Measurements from ENCODE around the gene DYRK2. TPM values are rescaled to one million over a fixed set of nuclear protein-coding genes. Genes with fewer than 3 reads are reported as not detected.

The DYRK2 gene
- total and polyA plus RNA-seq, 5 donors from 2014 or later, result 53.5 to 91.4 (median 81.9) TPM

DNA sequence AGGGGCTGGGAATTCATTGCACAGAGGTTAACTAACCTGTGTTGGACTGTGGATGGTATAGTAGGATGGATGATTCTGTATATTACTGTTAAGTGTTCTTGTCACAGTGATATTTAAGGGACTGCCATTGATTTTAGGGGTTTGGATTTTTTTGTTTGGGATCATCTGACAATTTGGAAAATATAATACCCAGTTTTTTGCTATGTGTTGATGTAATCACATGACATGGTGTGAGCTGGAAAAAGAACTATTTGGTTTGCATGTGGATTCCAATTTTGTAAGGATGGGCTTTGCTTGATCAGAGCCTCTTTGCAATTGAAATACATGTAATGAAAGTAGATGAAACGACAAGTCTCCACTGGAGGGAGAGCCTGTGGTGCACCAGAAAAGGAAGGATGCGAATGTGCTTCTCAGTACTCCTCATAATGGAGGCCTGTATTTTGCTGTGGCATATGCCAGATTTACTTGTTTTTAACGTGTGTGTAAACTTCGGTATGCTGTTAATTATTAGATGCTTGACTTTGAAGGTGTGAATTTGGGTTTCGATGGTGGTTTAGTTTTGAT lies 2.7 kb downstream of the DYRK2 start:
- peak overlapping the region; percentile 95 to 100 (median 99) for H3K27ac Mint-ChIP-seq
- peak overlapping the region; percentile 97 to 99 (median 98) for H3K4me3 Mint-ChIP-seq
- Histone ChIP-seq H3K4me1 (ENCODE audit: control insufficient read depth, insufficient read depth, low read length, poor library complexity, severe bottlenecking) (peaks cover 69% of the 10 kb centered on the region), H3K27me3 (ENCODE audit: control insufficient read depth, insufficient read depth, low read length) (no peaks in the 10 kb centered on the region), H3K27ac (ENCODE audit: insufficient read depth, low read length, poor library complexity, severe bottlenecking) (peak overlapping the region; percentile 69), H3K36me3 (ENCODE audit: control insufficient read depth, insufficient read depth, low read length) (peaks cover 15% of the 10 kb centered on the region), H3K9me3 (ENCODE audit: control insufficient read depth in 2 of 2, low read length in 2 of 2) (no peaks in the 10 kb centered on the region), H3K4me3 (ENCODE audit: low read depth, low read length) (peak overlapping the region; percentile 96)
- H3K9me3 Mint-ChIP-seq, result peaks cover 0 to 6% (median 0%) of the 10 kb centered on the region in 7 donors
- peaks cover 46% of the 10 kb centered on the region for H3K36me3 Mint-ChIP-seq
- H3K27me3 Mint-ChIP-seq, result peaks cover 6% of the 10 kb centered on the region
- H3K4me1 Mint-ChIP-seq, result peaks cover 21 to 69% (median 51%) of the 10 kb centered on the region in 4 donors
- DNase-seq, result peak; percentile 10 to 74 (median 52)
- ATAC-seq (ENCODE audit: low read depth in 2 of 2), result peak; percentile 28 to 41

DNA sequence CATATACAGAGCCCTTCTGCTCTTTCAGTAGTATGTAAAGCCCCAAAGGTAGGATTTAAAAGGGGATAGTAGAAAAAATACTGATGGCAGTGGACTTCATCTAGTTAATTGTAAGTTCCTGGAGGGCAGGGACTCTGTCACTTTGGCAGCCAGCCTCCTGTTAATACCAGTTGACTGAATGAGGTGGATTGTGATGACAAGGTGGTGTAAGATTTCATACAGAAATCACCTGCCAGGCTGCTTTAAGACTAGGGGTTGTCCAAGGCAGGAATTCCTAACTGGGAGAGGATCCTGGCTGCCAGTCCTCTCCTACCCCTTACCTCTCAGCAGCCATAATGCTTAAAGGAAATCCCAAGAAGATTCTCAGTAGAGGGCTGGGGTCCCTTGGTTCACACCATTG lies 7.3 kb downstream of the DYRK2 start:
- peaks cover 84% of the 10 kb centered on the region for H3K4me1 ChIP-seq (ENCODE audit: control insufficient read depth, insufficient read depth, low read length, poor library complexity, severe bottlenecking)
- DNase-seq (no peak), ATAC-seq (ENCODE audit: low read depth in 2 of 2) (no peak)
- Mint-ChIP-seq H3K9me3 (no peaks in the 10 kb centered on the region), H3K4me3 (peak overlapping the region in 3 of 4 donors; percentile 5 to 78 (median 61)), H3K27ac (peak overlapping the region in 2 of 3 donors; percentile 32 to 81), H3K27me3 (no peaks in the 10 kb centered on the region), H3K4me1 (peaks cover 34 to 94% (median 75%) of the 10 kb centered on the region in 4 donors), H3K36me3 (peaks cover 60% of the 10 kb centered on the region)
- no peaks in the 10 kb centered on the region for H3K9me3 ChIP-seq (ENCODE audit: control insufficient read depth in 2 of 2, low read length in 2 of 2)
- H3K4me3 ChIP-seq (ENCODE audit: low read depth, low read length), result peak overlapping the region; percentile 62
- no peak overlapping the region for H3K27ac ChIP-seq (ENCODE audit: insufficient read depth, low read length, poor library complexity, severe bottlenecking)
- H3K27me3 ChIP-seq (ENCODE audit: control insufficient read depth, insufficient read depth, low read length), result no peaks in the 10 kb centered on the region
- peaks cover 57% of the 10 kb centered on the region for H3K36me3 ChIP-seq (ENCODE audit: control insufficient read depth, insufficient read depth, low read length)

DNA sequence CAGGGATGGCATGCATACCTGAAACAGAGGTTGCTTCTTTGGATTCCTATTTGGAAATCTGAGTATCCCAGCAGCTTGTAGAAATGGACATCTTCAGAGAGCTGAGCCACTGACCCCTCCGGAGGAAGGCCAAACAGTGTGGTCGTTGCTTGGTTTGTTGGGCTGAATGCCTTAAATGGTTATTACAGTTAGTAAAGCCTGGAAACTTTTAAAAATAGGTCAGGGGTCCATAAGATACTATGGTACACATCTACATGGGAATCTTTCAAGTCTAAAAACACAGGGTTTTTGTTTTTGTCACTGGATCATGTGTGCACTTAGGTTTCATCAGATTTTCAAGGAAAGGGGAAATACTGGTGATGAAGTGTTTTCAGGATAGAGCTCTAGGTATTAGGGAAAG lies 7.7 kb downstream of the DYRK2 start:
- Mint-ChIP-seq H3K27me3 (no peaks in the 10 kb centered on the region), H3K4me1 (peaks cover 34 to 94% (median 75%) of the 10 kb centered on the region in 4 donors)
- peaks cover 84% of the 10 kb centered on the region for H3K4me1 ChIP-seq (ENCODE audit: control insufficient read depth, insufficient read depth, low read length, poor library complexity, severe bottlenecking)

DNA sequence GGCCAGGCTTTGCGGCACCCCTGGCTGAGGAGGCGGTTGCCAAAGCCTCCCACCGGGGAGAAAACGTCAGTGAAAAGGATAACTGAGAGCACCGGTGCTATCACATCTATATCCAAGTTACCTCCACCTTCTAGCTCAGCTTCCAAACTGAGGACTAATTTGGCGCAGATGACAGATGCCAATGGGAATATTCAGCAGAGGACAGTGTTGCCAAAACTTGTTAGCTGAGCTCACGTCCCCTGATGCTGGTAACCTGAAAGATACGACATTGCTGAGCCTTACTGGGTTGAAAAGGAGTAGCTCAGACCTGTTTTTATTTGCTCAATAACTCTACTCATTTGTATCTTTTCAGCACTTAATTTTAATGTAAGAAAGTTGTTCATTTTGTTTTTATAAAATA lies 9.9 kb downstream of the DYRK2 start:
- H3K27ac ChIP-seq (ENCODE audit: insufficient read depth, low read length, poor library complexity, severe bottlenecking), result no peak overlapping the region
- Mint-ChIP-seq H3K36me3 (peaks cover 59% of the 10 kb centered on the region), H3K27me3 (no peaks in the 10 kb centered on the region), H3K9me3 (no peaks in the 10 kb centered on the region), H3K4me1 (peaks cover 49 to 99% (median 84%) of the 10 kb centered on the region in 4 donors), H3K27ac (no peak overlapping the region), H3K4me3 (no peak overlapping the region)
- ATAC-seq (ENCODE audit: low read depth in 2 of 2) (no peak), DNase-seq (no peak)
- H3K27me3 ChIP-seq (ENCODE audit: control insufficient read depth, insufficient read depth, low read length), result no peaks in the 10 kb centered on the region
- no peaks in the 10 kb centered on the region for H3K9me3 ChIP-seq (ENCODE audit: control insufficient read depth in 2 of 2, low read length in 2 of 2)
- H3K36me3 ChIP-seq (ENCODE audit: control insufficient read depth, insufficient read depth, low read length), result peaks cover 76% of the 10 kb centered on the region
- H3K4me1 ChIP-seq (ENCODE audit: control insufficient read depth, insufficient read depth, low read length, poor library complexity, severe bottlenecking), result peaks cover 68% of the 10 kb centered on the region
- no peak overlapping the region for H3K4me3 ChIP-seq (ENCODE audit: low read depth, low read length)

More for the DNA sequence above, 7.7 kb downstream of the DYRK2 start:
- no peak overlapping the region for H3K27ac ChIP-seq (ENCODE audit: insufficient read depth, low read length, poor library complexity, severe bottlenecking)
- H3K9me3 ChIP-seq (ENCODE audit: control insufficient read depth in 2 of 2, low read length in 2 of 2), result no peaks in the 10 kb centered on the region
- no peaks in the 10 kb centered on the region for H3K9me3 Mint-ChIP-seq
- H3K36me3 ChIP-seq (ENCODE audit: control insufficient read depth, insufficient read depth, low read length), result peaks cover 57% of the 10 kb centered on the region
- no peaks in the 10 kb centered on the region for H3K27me3 ChIP-seq (ENCODE audit: control insufficient read depth, insufficient read depth, low read length)
- no peak for ATAC-seq (ENCODE audit: low read depth in 2 of 2)
- H3K27ac Mint-ChIP-seq, result peak overlapping the region in 2 of 3 donors; percentile 24 to 63
- H3K4me3 Mint-ChIP-seq, result peak overlapping the region; percentile 17 to 78 (median 66)
- peak overlapping the region; percentile 62 for H3K4me3 ChIP-seq (ENCODE audit: low read depth, low read length)
- peaks cover 58% of the 10 kb centered on the region for H3K36me3 Mint-ChIP-seq
- no peak for DNase-seq

DNA sequence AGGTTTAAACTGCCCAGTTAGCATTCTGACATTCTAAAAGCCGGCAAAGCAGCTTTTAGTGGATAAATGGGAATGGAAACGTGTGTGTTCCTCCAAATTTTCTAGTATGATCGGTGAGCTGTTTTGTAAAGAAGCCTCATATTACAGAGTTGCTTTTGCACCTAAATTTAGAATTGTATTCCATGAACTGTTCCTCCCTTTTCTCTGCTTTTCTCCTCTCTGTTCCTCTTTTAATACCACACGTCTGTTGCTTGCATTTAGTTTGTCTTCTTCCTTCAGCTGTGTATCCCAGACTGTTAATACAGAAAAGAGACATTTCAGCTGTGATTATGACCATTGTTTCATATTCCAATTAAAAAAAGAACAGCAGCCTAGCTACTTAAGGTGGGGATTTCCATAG lies 10.7 kb downstream of the DYRK2 start:
- ATAC-seq (ENCODE audit: low read depth in 2 of 2), result no peak
- Mint-ChIP-seq H3K4me3 (peak overlapping the region; percentile 10 to 44 (median 34)), H3K9me3 (no peaks in the 10 kb centered on the region), H3K27ac (peak overlapping the region; percentile 9 to 83 (median 52)), H3K36me3 (peaks cover 60% of the 10 kb centered on the region), H3K4me1 (peaks cover 51 to 99% (median 84%) of the 10 kb centered on the region in 4 donors), H3K27me3 (no peaks in the 10 kb centered on the region)
- no peaks in the 10 kb centered on the region for H3K27me3 ChIP-seq (ENCODE audit: control insufficient read depth, insufficient read depth, low read length)
- no peaks in the 10 kb centered on the region for H3K9me3 ChIP-seq (ENCODE audit: control insufficient read depth in 2 of 2, low read length in 2 of 2)
- H3K36me3 ChIP-seq (ENCODE audit: control insufficient read depth, insufficient read depth, low read length), result peaks cover 80% of the 10 kb centered on the region
- peaks cover 60% of the 10 kb centered on the region for H3K4me1 ChIP-seq (ENCODE audit: control insufficient read depth, insufficient read depth, low read length, poor library complexity, severe bottlenecking)
- H3K4me3 ChIP-seq (ENCODE audit: low read depth, low read length), result peak overlapping the region; percentile 8
- H3K27ac ChIP-seq (ENCODE audit: insufficient read depth, low read length, poor library complexity, severe bottlenecking), result no peak overlapping the region
- no peak for DNase-seq

DNA sequence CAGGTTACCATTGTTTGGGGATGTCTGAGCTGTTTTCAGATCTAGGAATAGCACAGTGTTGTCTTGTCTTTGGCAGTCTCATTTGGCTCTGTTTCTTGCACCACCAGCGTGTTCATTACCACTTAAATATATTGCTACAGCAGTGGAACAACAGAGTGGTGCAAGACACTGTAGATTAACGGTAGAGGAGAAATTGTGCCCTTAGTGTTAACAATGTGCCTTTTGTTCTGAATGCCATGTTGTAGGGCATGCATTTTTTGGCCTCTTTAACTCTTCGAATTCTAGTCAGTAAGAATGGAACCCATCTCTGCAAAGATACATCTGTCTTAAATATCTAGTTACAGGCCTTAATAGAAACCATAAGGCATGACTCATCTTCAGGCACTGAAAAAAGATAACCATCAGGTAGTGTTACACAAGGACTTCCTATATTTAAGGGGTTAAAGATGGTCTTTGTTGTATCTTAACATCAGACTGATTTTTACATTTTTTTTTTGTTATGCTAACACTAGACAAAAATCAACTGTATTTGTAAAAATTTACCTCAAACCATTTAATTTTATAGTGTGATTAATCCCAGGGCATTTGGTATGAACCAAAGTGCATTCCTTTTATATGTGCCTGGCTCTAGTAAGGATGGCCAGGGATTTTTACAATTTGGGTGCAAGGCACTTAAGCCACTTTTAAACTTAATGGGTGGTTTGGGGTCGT lies 12.9 kb downstream of the DYRK2 start:
- H3K36me3 ChIP-seq (ENCODE audit: control insufficient read depth, insufficient read depth, low read length), result peaks cover 72% of the 10 kb centered on the region
- H3K4me3 Mint-ChIP-seq, result peak overlapping the region in 3 of 4 donors; percentile 11 to 72 (median 65)
- ATAC-seq (ENCODE audit: low read depth in 2 of 2), result peak; percentile 25 to 62

DNA sequence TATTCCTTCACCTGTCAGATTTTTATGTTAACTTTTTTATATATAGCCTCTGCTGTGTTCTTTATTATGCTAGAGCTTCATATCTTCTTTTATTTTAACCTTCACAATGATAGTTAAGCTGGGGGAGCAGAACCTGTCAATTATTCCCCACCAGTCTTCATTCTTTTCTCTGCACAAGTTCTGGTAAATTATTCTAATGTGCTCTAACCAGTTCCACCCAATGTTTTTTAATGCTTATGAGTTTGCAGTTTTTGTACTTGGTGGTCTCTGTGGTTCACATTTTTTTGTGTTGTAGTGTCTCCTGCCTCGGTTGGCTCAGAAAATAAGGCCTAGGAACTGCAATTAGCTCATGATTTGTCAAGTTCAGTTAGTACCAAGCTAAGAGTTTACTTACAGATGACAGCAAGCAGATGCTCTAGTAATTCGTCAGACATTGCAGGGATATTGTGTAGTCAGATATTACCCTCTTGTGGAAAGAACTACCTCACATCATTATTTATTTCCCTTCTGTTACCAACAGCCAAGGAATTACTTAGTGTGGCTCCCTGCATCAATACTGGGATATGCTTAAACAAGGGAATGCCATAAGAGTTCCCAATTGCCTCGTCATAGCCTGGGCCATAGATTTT lies 14.5 kb downstream of the DYRK2 start:
- peaks cover 41 to 90% (median 73%) of the 10 kb centered on the region in 4 donors for H3K4me1 Mint-ChIP-seq
- ATAC-seq (ENCODE audit: low read depth in 2 of 2) (no peak), DNase-seq (peak in 1 of 3 donors; percentile 13)
- H3K27me3 Mint-ChIP-seq, result no peaks in the 10 kb centered on the region
- H3K4me3 Mint-ChIP-seq, result peak overlapping the region in 1 of 4 donors; percentile 49
- Histone ChIP-seq H3K27ac (ENCODE audit: insufficient read depth, low read length, poor library complexity, severe bottlenecking) (no peak overlapping the region), H3K4me1 (ENCODE audit: control insufficient read depth, insufficient read depth, low read length, poor library complexity, severe bottlenecking) (peaks cover 51% of the 10 kb centered on the region), H3K4me3 (ENCODE audit: low read depth, low read length) (no peak overlapping the region), H3K36me3 (ENCODE audit: control insufficient read depth, insufficient read depth, low read length) (peaks cover 57% of the 10 kb centered on the region), H3K9me3 (ENCODE audit: control insufficient read depth in 2 of 2, low read length in 2 of 2) (no peaks in the 10 kb centered on the region), H3K27me3 (ENCODE audit: control insufficient read depth, insufficient read depth, low read length) (no peaks in the 10 kb centered on the region)
- peak overlapping the region in 2 of 3 donors; percentile 26 to 89 for H3K27ac Mint-ChIP-seq
- peaks cover 39% of the 10 kb centered on the region for H3K36me3 Mint-ChIP-seq
- peaks cover 0 to 2% (median 0%) of the 10 kb centered on the region in 7 donors for H3K9me3 Mint-ChIP-seq

More for the DNA sequence above, 12.9 kb downstream of the DYRK2 start:
- DNase-seq, result peak in 1 of 3 donors; percentile 42
- peaks cover 53% of the 10 kb centered on the region for H3K4me1 ChIP-seq (ENCODE audit: control insufficient read depth, insufficient read depth, low read length, poor library complexity, severe bottlenecking)
- Mint-ChIP-seq H3K36me3 (peaks cover 47% of the 10 kb centered on the region), H3K27ac (peak overlapping the region; percentile 8 to 68 (median 49)), H3K27me3 (no peaks in the 10 kb centered on the region), H3K4me1 (peaks cover 38 to 91% (median 77%) of the 10 kb centered on the region in 4 donors), H3K9me3 (no peaks in the 10 kb centered on the region)
- H3K4me3 ChIP-seq (ENCODE audit: low read depth, low read length), result peak overlapping the region; percentile 16
- H3K27ac ChIP-seq (ENCODE audit: insufficient read depth, low read length, poor library complexity, severe bottlenecking), result peak overlapping the region; percentile 8
- no peaks in the 10 kb centered on the region for H3K27me3 ChIP-seq (ENCODE audit: control insufficient read depth, insufficient read depth, low read length)
- no peaks in the 10 kb centered on the region for H3K9me3 ChIP-seq (ENCODE audit: control insufficient read depth in 2 of 2, low read length in 2 of 2)

Data from CD4-positive, CD25-positive, alpha-beta regulatory T cell (primary cell).